ENCODE data around the gene TNFRSF21.

Gene TNFRSF21

GRCh38 chr6:47182291-47182957, 127.3 kb downstream of the TNFRSF21 start:
- no peaks in the 10 kb centered on the region for H3K9me3 ChIP-seq
- no peaks in the 10 kb centered on the region for H3K36me3 ChIP-seq
- no peak overlapping the region for H3K4me3 ChIP-seq (ENCODE audit: low read depth in 1 of 2, low read length in 1 of 2)
- no peak for TF ChIP-seq CTCF (IDR thresholded peaks at IDR 0.05)
- H3K27ac ChIP-seq: no peak overlapping the region
- no peaks in the 10 kb centered on the region for H3K27me3 ChIP-seq
- no peaks in the 10 kb centered on the region for H3K4me1 ChIP-seq (ENCODE audit: control insufficient read depth in 1 of 2, insufficient read depth in 1 of 2, low read depth in 1 of 2, low read length in 1 of 2)

- Histone ChIP-seq H3K36me3 (no peaks in the 10 kb centered on the region), H3K9me3 (no peaks in the 10 kb centered on the region), H3K4me3 (ENCODE audit: low read depth in 1 of 2, low read length in 1 of 2) (no peak overlapping the region), H3K27me3 (no peaks in the 10 kb centered on the region), H3K4me1 (ENCODE audit: control insufficient read depth in 1 of 2, insufficient read depth in 1 of 2, low read depth in 1 of 2, low read length in 1 of 2) (no peaks in the 10 kb centered on the region), H3K27ac (no peak overlapping the region)
- TF ChIP-seq CTCF (IDR thresholded peaks at IDR 0.05): no peak
Measured at GRCh38 chr6:47181681-47182080, 128.0 kb downstream of the TNFRSF21 start.

All from neutrophil (primary cell).